GM12801 (cell line): ENCODE results near the gene TTLL10.

ENCODE experiments used
- TF ChIP-seq, protein P1 (sequence below): IDR thresholded peaks from one replicate; pipeline ENCODE4 v1.5.1; 2011; ENCODE audit warnings: control low read depth; ENCODE audit not compliant: insufficient read length; ENCODE audit errors: extremely low read depth

The TTLL10 gene

DNA sequence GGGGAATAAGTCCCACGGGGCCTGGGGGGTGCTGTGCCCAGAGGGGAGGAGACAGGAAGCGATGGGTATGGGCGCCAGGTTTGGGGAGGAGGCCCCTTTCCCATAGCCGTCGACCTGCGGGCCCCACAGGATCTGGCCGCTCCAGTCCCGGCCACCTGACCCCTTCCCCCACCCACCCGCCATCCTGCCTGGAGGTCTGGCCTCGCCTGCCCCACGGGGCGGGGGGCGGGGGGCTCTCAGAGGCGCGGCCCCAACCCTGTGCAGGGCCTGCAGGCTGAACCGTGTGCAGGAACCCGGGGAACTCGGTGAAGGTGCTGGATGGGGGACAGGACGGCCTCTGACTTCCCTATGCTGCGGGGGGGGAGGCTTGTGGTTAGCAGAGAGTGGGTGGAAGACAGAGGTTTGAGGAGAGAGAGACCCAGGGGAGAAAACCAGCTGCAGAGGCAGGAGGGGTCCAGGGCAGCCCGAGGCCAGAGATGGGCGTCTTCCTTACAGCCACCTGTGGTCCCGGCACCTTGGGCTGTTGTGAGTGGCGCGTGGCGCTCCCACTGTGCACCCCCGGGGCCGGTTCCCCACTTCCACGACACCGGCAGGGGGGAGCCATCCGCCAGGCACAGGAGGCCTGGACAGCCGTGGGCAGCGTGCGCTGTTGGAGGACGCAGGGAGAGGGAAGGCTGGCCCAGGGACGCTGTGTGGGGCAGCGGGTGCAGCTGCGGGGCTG lies 35.2 kb downstream of the TTLL10 start:
- TF ChIP-seq, protein P1, sequence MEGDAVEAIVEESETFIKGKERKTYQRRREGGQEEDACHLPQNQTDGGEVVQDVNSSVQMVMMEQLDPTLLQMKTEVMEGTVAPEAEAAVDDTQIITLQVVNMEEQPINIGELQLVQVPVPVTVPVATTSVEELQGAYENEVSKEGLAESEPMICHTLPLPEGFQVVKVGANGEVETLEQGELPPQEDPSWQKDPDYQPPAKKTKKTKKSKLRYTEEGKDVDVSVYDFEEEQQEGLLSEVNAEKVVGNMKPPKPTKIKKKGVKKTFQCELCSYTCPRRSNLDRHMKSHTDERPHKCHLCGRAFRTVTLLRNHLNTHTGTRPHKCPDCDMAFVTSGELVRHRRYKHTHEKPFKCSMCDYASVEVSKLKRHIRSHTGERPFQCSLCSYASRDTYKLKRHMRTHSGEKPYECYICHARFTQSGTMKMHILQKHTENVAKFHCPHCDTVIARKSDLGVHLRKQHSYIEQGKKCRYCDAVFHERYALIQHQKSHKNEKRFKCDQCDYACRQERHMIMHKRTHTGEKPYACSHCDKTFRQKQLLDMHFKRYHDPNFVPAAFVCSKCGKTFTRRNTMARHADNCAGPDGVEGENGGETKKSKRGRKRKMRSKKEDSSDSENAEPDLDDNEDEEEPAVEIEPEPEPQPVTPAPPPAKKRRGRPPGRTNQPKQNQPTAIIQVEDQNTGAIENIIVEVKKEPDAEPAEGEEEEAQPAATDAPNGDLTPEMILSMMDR: no peak

DNA sequence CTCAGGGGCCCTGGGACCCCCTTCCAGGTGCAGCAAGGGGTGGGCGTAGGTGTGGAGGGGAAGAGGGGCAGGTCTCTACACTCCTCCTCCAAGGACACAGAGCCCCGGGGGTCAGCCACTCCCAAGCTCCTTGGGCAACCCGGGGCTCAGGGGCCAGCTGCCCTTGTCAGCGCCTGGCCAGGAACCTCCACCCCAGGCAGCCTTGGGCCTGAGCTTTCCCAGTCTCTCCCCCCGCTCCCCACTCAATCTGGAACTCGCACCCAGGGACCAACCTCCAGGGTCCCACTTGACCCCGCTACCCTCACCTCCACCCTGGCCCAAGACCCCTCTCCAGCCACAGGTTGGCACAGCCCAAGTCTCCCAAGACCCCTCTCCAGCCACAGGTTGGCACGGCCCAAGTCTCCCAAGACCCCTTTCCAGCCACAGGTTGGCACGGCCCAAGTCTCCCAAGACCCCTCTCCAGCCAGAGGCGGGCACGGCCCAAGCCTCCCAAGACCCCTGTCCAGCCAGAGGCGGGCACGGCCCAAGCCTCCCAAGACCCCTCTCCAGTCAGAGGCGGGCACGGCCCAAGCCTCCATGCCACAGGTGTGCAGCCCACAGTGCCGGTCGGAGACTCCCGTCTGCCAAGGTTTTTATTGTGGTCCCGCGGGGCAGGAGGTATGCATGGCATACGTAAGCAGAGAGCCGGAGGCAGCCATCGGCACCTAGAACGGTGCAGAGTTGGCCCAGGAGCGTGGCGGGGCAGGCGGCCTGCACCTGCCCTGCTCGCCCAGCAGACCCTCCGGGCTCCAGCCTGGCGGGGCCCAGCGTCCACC lies 37.3 kb downstream of the TTLL10 start:
- TF ChIP-seq, protein P1: no peak

DNA sequence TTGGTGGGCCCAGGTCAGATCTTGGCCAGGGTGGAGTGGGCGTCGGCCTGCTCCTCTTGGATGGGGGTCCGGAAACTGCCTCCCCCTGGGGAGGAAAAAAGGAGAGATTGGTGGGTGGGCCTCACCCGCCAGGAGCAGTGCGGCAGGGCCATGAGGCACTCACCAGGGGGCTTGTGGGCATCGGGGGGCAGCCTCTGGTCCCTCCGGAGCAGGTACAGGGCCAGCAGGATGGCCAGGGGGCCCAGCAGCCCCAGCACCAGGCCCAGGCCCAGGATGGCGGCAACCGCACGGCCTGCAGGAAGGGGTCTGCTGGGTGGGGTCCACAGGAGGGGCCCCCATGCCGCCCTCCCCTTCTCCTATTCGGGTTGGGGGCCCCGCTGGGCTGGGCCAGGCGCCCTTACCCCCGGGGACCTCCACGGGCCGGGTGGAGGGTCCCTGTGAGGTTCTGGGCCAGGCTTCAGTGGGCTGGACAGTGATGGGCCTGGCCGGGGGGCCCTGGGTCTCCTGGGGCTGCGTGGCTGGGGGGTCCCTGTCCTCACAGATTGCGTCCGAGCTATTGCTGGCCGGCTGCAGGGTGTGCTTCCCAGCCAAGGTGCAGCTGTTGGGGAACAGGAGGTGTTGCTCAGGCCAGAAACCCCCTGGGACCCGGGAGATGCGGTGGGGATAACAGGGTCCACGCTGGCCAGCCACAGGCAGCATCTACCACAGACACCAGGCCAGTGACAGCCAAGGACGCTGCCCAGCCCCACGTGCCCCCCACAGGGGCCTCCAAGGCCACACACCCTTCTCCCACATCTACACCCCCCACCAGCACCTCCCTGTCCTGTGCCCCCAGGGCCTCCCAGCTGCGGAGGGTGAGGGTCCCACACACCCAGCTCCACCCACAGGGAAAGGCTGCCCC lies 38.1 kb downstream of the TTLL10 start:
- TF ChIP-seq, protein P1: no peak

DNA sequence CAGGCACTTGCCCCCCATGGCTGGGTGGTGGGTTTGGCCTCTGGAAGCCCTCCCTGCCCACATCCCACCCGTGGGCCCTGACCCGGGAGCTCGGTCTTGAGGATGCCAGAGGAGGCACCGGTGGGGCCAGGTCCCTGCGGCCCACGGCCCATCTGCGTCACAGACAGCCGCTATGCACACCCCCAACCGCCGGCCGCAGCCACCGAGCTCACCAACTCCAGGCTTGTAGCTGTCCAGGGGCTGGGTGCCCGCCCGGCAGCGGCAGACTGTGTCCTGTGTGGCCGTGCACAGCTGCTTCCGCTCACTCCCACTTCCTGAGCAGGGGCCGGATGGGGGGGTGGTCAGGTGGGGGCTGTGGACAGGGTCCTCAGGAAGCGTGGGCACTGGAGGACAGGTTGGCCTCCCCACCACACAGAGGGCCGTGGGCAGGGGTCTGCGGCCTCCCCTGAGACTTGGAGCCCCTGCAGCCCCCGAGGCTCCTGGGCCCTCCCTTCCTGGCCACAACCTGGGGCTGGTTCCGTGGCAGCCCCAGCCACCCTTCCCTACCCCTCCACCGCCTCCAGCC lies 39.2 kb downstream of the TTLL10 start:
- TF ChIP-seq, protein P1: no peak

DNA sequence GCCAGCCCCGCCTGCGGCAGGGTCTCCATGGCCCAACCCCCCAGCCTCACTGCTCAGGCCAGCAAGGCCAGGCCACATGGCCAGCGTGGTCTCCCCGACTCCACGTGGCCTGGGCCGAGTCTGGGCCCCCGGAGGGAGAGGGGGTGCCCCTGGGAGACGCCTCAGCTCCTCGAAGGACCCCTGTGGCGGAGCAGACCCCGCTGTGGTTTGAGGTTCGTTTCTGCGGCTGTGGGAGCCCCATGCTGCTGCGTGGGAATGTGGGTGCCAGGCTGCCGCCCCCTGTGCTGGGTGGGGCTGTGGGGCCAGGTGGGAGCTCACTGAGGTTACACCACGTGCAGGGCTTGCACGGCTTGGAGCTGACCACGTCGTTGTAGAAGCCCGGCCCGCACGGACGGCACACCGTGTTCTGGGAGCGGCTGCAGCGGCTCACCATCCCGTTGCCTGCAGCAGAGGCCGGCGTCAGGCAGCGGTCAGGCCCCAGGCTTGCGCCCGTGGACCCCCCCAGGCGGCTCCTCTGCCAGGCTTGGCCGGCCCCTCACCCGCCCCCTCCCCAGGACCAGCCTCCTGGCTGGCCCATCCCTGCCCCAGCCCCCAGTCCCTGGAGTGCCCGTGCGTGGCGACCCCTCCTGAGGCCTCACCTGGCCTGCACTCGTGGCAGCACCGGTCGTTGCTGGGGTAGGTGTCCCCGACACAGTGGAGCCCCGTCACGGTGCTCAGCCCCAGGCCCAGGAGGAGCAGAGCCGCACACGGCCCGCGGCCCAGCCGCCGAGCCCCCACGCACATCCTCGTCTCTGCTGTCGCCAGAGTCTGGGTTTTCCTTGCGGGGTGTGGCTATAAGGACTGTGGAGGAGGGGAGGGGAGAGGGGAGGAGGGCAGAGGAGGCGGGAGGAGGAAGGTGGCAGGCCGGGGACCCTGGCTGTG lies 39.9 kb downstream of the TTLL10 start, which contains the start of gene TNFRSF4:
TNFRSF4 (minus strand) TSS at position 809 of the 921 bp plus-strand sequence; CDS start at position 783, 26 bp downstream.
- TF ChIP-seq, protein P1: no peak

DNA sequence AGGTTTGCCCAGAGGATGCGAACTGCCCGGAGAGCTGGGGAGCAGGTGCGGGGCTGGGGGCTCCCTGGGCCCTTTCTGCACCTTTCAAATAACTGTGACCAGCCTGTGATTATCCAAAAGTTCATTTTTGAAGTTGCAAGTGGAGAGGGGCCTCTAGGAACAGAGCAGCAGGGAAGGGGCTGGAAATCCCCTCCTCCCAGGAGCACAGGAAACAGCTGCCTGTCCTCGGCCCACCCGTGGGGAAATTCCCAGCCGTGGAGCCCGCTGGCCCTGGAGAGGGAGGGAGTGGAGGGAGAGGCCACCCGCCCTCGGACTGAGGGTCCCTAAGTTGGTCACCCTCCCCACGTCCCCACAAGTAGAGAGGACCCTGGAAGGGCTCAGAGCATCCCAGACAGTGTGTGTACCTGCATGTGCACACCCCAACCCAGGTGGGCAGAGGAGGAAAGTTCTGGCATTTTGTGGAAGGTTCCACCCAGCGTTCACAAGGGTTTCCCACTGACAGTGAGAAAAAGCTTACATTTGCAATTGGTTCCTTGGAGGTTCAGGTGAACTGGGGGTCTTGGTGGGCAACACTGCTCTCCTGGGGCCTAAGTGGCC lies 41.5 kb downstream of the TTLL10 start:
- TF ChIP-seq, protein P1: no peak
